Tibial artery (tissue), 4 donors: Measurements from ENCODE around the gene GAN.
A peak's percentile ranks its signal among the peaks of the same experiment; 100 is the strongest.

Experiments
- DNase-seq, 2 donors: peaks; one replicate each; pipeline ENCODE4 v3.0.0-alpha.2; 2019
- H3K27ac ChIP-seq, 2 donors: fragments of 200-600 bp; sonication (generic) in 1 of 2; 1 replicate in 1 of 2; 2 replicates in 1 of 2; pipeline ENCODE4 v1.5.1; 2018 to 2019; ENCODE audit warnings: mild to moderate bottlenecking in 1 of 2
- H3K27me3 ChIP-seq, 2 donors: fragments of 200-600 bp; sonication (generic) in 1 of 2; one replicate each; pipeline versions ENCODE4 v1.5.1 to v1.6.0; 2016 to 2019
- H3K36me3 ChIP-seq, 3 donors: fragments of 200-600 bp; sonication (generic) in 2 of 3; one replicate each; pipeline ENCODE4 v1.5.1; 2016 to 2019; ENCODE audit warnings: mild to moderate bottlenecking in 2 of 3
- H3K4me1 ChIP-seq, 4 donors: fragments of 200-600 bp; sonication (generic) in 2 of 4; 1 replicate in 3 of 4; 2 replicates in 1 of 4; pipeline ENCODE4 v1.5.1; 2016 to 2019
- H3K4me3 ChIP-seq, 2 donors: fragments of 200-600 bp; sonication (generic) in 1 of 2; 1 replicate in 1 of 2; 2 replicates in 1 of 2; pipeline ENCODE4 v1.5.1; 2018 to 2019; ENCODE audit warnings: mild to moderate bottlenecking in 2 of 2
- H3K9me3 ChIP-seq, 3 donors: fragments of 200-600 bp; sonication (generic) in 1 of 3; one replicate each; pipeline ENCODE4 v1.5.1; 2016 to 2019
- CTCF ChIP-seq, 2 experiments: fragments of 200-600 bp in 1 of 2; fragments of 450-650 bp in 1 of 2; IDR thresholded peaks; one replicate each; pipeline ENCODE4 v1.5.1; 2017 to 2019; ENCODE audit warnings: antibody characterized with exemption in 2 of 2, mild to moderate bottlenecking in 1 of 2, moderate library complexity in 1 of 2
- intact Hi-C: fragments of 100-400 bp; cut with DNase I; formaldehyde crosslinking; loops from one replicate; pipeline ENCODE4 v1.15.0; 2023; ENCODE audit warnings: low total_unique reads

Gene GAN

GRCh38 chr16:81357711-81358260 is 43.0 kb downstream of the GAN start:
- Histone ChIP-seq H3K4me3 (no peak overlapping the region), H3K9me3 (no peaks in the 10 kb centered on the region), H3K27ac (no peak overlapping the region), H3K27me3 (no peaks in the 10 kb centered on the region), H3K36me3 (peaks cover 24 to 54% (median 32%) of the 10 kb centered on the region in 3 donors), H3K4me1 (no peaks in the 10 kb centered on the region)
- no peak for DNase-seq
- TF ChIP-seq CTCF (IDR thresholded peaks at IDR 0.05): no peak
- intact Hi-C loops: no loop called here

- Histone ChIP-seq H3K4me1 (no peaks in the 10 kb centered on the region), H3K36me3 (peaks cover 19 to 65% (median 41%) of the 10 kb centered on the region in 3 donors), H3K9me3 (no peaks in the 10 kb centered on the region), H3K27me3 (no peaks in the 10 kb centered on the region), H3K27ac (no peak overlapping the region), H3K4me3 (no peak overlapping the region)
- no peak for TF ChIP-seq CTCF (IDR thresholded peaks at IDR 0.05)
- intact Hi-C loops: no loop called here
- DNase-seq: no peak
Measured at GRCh38 chr16:81358860-81359259, 44.1 kb downstream of the GAN start.

- DNase-seq: no peak
- Histone ChIP-seq H3K27me3 (no peaks in the 10 kb centered on the region), H3K27ac (no peak overlapping the region), H3K36me3 (peaks cover 22 to 73% (median 50%) of the 10 kb centered on the region in 3 donors), H3K4me1 (no peaks in the 10 kb centered on the region), H3K4me3 (no peak overlapping the region), H3K9me3 (no peaks in the 10 kb centered on the region)
- TF ChIP-seq CTCF (IDR thresholded peaks at IDR 0.05): no peak
- intact Hi-C loops: no loop called here
Measured at GRCh38 chr16:81360135-81360534, 45.4 kb downstream of the GAN start.

- Histone ChIP-seq H3K4me1 (no peaks in the 10 kb centered on the region), H3K9me3 (no peaks in the 10 kb centered on the region), H3K27me3 (no peaks in the 10 kb centered on the region), H3K27ac (no peak overlapping the region), H3K4me3 (no peak overlapping the region), H3K36me3 (peaks cover 6 to 91% (median 26%) of the 10 kb centered on the region in 3 donors)
- intact Hi-C loops: no loop called here
- no peak for DNase-seq
- TF ChIP-seq CTCF (IDR thresholded peaks at IDR 0.05): no peak
Measured at GRCh38 chr16:81365731-81366130, 51.0 kb downstream of the GAN start.

GRCh38 chr16:81366316-81366932 is 51.7 kb downstream of the GAN start:
- Histone ChIP-seq H3K4me1 (no peaks in the 10 kb centered on the region), H3K27me3 (no peaks in the 10 kb centered on the region), H3K9me3 (no peaks in the 10 kb centered on the region), H3K27ac (no peak overlapping the region), H3K4me3 (no peak overlapping the region), H3K36me3 (peaks cover 6 to 89% (median 26%) of the 10 kb centered on the region in 3 donors)
- DNase-seq: no peak
- intact Hi-C loops: no loop called here
- peak; percentile 54 to 62 for TF ChIP-seq CTCF (IDR thresholded peaks at IDR 0.05)
